ENCODE data around the gene TMEM187.

- TF ChIP-seq, protein P1, sequence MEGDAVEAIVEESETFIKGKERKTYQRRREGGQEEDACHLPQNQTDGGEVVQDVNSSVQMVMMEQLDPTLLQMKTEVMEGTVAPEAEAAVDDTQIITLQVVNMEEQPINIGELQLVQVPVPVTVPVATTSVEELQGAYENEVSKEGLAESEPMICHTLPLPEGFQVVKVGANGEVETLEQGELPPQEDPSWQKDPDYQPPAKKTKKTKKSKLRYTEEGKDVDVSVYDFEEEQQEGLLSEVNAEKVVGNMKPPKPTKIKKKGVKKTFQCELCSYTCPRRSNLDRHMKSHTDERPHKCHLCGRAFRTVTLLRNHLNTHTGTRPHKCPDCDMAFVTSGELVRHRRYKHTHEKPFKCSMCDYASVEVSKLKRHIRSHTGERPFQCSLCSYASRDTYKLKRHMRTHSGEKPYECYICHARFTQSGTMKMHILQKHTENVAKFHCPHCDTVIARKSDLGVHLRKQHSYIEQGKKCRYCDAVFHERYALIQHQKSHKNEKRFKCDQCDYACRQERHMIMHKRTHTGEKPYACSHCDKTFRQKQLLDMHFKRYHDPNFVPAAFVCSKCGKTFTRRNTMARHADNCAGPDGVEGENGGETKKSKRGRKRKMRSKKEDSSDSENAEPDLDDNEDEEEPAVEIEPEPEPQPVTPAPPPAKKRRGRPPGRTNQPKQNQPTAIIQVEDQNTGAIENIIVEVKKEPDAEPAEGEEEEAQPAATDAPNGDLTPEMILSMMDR (IDR thresholded peaks at IDR 0.05), result no peak
- no peak for TF ChIP-seq POLR2A (IDR thresholded peaks at IDR 0.05)
Observed at GRCh38 chrX:154028502-154029184, 56.1 kb downstream of the TMEM187 start.

All from esophagus squamous epithelium (tissue), 4 donors.